Activated B cell treated with CpG ODN at 0.5 μM for 24 hours (primary cell): Measurements from ENCODE around the gene KCNA5. TPM values are rescaled to one million over a fixed set of nuclear protein-coding genes. Genes with fewer than 3 reads are reported as not detected.

Source experiments
- ATAC-seq: fragments of 200-7000 bp; cut with Tn5 transposase; one replicate; pipeline ENCODE4 v1.10.0; 2021; ENCODE audit warnings: low read depth, mild to moderate bottlenecking, moderate library complexity
- CTCF ChIA-PET: fragments of 350-600 bp; sonication (Branson Sonifier 250); formaldehyde crosslinking; loops from one replicate; lab custom pipeline; 2021; ENCODE audit warnings: antibody characterized with exemption; lab: Charles Lee
- POLR2A ChIA-PET: fragments of 350-600 bp; sonication (Branson Sonifier 250); formaldehyde crosslinking; loops from one replicate; lab custom pipeline; 2021; ENCODE audit warnings: antibody characterized with exemption; lab: Charles Lee
- DNase-seq: peaks from one replicate; pipeline ENCODE4 v3.0.0; 2022
- H3K27ac Mint-ChIP-seq: one replicate; pipeline ENCODE4 v1.8.0; 2020; ENCODE audit warnings: mixed read lengths
- H3K27me3 Mint-ChIP-seq: one replicate; pipeline ENCODE4 v1.8.0; 2021; ENCODE audit warnings: mixed read lengths
- H3K36me3 Mint-ChIP-seq: one replicate; pipeline ENCODE4 v1.8.0; 2021; ENCODE audit warnings: low read depth, mixed read lengths
- H3K4me1 Mint-ChIP-seq: one replicate; pipeline ENCODE4 v1.8.0; 2021; ENCODE audit warnings: mixed read lengths
- H3K4me3 Mint-ChIP-seq: one replicate; pipeline ENCODE4 v1.8.0; 2020; ENCODE audit warnings: mild to moderate bottlenecking, mixed read lengths
- H3K9me3 Mint-ChIP-seq: one replicate; pipeline ENCODE4 v1.8.0; 2020; ENCODE audit warnings: mixed read lengths
- CTCF ChIP-seq: fragments of 200-600 bp; IDR thresholded peaks from one replicate; pipeline ENCODE4 v1.8.0; 2022; ENCODE audit warnings: antibody characterized with exemption, mild to moderate bottlenecking
- intact Hi-C: fragments of 100-400 bp; cut with micrococcal nuclease; formaldehyde crosslinking; loops from one replicate; pipeline ENCODE4 v1.15.1; 2024
- total RNA-seq: library from RNA; stranded (reverse); gene quantifications from 2 replicates; pipeline ENCODE4 v1.2.3, GENCODE V29; 2022

The KCNA5 gene
- total RNA-seq, 1 donor from 2014 or later, result 0.42 TPM

GRCh38 chr12:5013266-5013730 lies 30.4 kb upstream of the KCNA5 start:
- intact Hi-C loops, result no loop called here
- peaks cover 5% of the 10 kb centered on the region for H3K27me3 Mint-ChIP-seq
- no peaks in the 10 kb centered on the region for H3K9me3 Mint-ChIP-seq
- TF ChIP-seq CTCF, result no peak
- ATAC-seq, result no peak
- H3K27ac Mint-ChIP-seq, result no peak overlapping the region
- DNase-seq, result no peak
- ChIA-PET POLR2A (no interaction called here), CTCF (no interaction called here)
- H3K36me3 Mint-ChIP-seq, result no peaks in the 10 kb centered on the region
- H3K4me3 Mint-ChIP-seq, result no peak overlapping the region
- H3K4me1 Mint-ChIP-seq, result peaks cover 7% of the 10 kb centered on the region

- peaks cover 7% of the 10 kb centered on the region for H3K4me1 Mint-ChIP-seq
- intact Hi-C loops, result no loop called here
- H3K27me3 Mint-ChIP-seq, result peaks cover 5% of the 10 kb centered on the region
- ATAC-seq (no peak), DNase-seq (no peak)
- H3K27ac Mint-ChIP-seq, result no peak overlapping the region
- no peaks in the 10 kb centered on the region for H3K36me3 Mint-ChIP-seq
- no peaks in the 10 kb centered on the region for H3K9me3 Mint-ChIP-seq
- CTCF ChIA-PET, result interaction anchor here (0.7 kb wide), 1 partner anchor 8 kb away, joined by 3 read pairs; no protein-coding TSS in a partner anchor
- POLR2A ChIA-PET, result no interaction called here
- no peak overlapping the region for H3K4me3 Mint-ChIP-seq
- TF ChIP-seq CTCF, result no peak
These were observed 29.4 kb upstream of the KCNA5 start for GRCh38 chr12:5014269-5014668.

- DNase-seq (no peak), ATAC-seq (peak; percentile 85)
- Mint-ChIP-seq H3K27ac (peak overlapping the region; percentile 42), H3K4me3 (no peak overlapping the region), H3K4me1 (peaks cover 7% of the 10 kb centered on the region), H3K36me3 (no peaks in the 10 kb centered on the region), H3K9me3 (no peaks in the 10 kb centered on the region), H3K27me3 (peaks cover 9% of the 10 kb centered on the region)
- CTCF ChIA-PET, result no interaction called here
- TF ChIP-seq CTCF, result no peak
- POLR2A ChIA-PET, result no interaction called here
- intact Hi-C loops, result no loop called here
These were observed 27.8 kb upstream of the KCNA5 start for GRCh38 chr12:5015711-5016492.

- POLR2A ChIA-PET, result no interaction called here
- Mint-ChIP-seq H3K27me3 (peaks cover 9% of the 10 kb centered on the region), H3K4me3 (no peak overlapping the region), H3K9me3 (no peaks in the 10 kb centered on the region), H3K4me1 (peaks cover 7% of the 10 kb centered on the region), H3K27ac (no peak overlapping the region), H3K36me3 (no peaks in the 10 kb centered on the region)
- CTCF ChIA-PET, result no interaction called here
- no peak for ATAC-seq
- TF ChIP-seq CTCF, result no peak
- intact Hi-C loops, result no loop called here
- DNase-seq, result no peak
These were observed 27.2 kb upstream of the KCNA5 start for GRCh38 chr12:5016526-5016925.

- peaks cover 11% of the 10 kb centered on the region for H3K27me3 Mint-ChIP-seq
- intact Hi-C loops, result no loop called here
- H3K4me3 Mint-ChIP-seq, result no peak overlapping the region
- ChIA-PET CTCF (interaction anchor here (1.7 kb wide), 1 partner anchor 66 kb away, joined by 5 read pairs; no protein-coding TSS in a partner anchor), POLR2A (no interaction called here)
- no peaks in the 10 kb centered on the region for H3K9me3 Mint-ChIP-seq
- peaks cover 7% of the 10 kb centered on the region for H3K4me1 Mint-ChIP-seq
- no peak for ATAC-seq
- no peak for DNase-seq
- no peak for TF ChIP-seq CTCF
- H3K36me3 Mint-ChIP-seq, result no peaks in the 10 kb centered on the region
- no peak overlapping the region for H3K27ac Mint-ChIP-seq
These were observed 25.9 kb upstream of the KCNA5 start for GRCh38 chr12:5017638-5018348.
